ENCODE data around the gene C3orf22. TPM values are rescaled to one million over a fixed set of nuclear protein-coding genes. Genes with fewer than 3 reads are reported as not detected.

Gene C3orf22
- total and polyA plus RNA-seq, 2 experiments from 2014 or later, result not detected

- no peak for DNase-seq
- H3K79me2 ChIP-seq (ENCODE audit: insufficient read depth), result no peaks in the 10 kb centered on the region
- no peak for TF ChIP-seq EZH2 (IDR thresholded peaks at IDR 0.05; ENCODE audit: insufficient read depth, poor library complexity, severe bottlenecking)
- TF ChIP-seq EZH2phosphoT487 (IDR thresholded peaks at IDR 0.05; ENCODE audit: insufficient read depth, low read depth), result no peak
- WGBS, 2 experiments (ENCODE audit: low coverage in 1 of 2, low lambda C conversion rate in 2 of 2, missing lambda C conversion rate in 2 of 2), result 75 to 86% methylated on average over 7 of the region's 7 CpGs
- H3K36me3 ChIP-seq (ENCODE audit: low read depth), result no peaks in the 10 kb centered on the region
- H3K27me3 ChIP-seq (replicated peaks; ENCODE audit: insufficient read depth), result peaks cover 4% of the 10 kb centered on the region; the same call in 1 of the 2 replicates
- H3K27ac ChIP-seq, result no peak overlapping the region
- no peaks in the 10 kb centered on the region for H3K4me1 ChIP-seq (ENCODE audit: insufficient read depth)
- H2AFZ ChIP-seq, result no peak overlapping the region
- no peaks in the 10 kb centered on the region for H3F3A ChIP-seq (ENCODE audit: insufficient read depth)
- H3K9ac ChIP-seq, result no peak overlapping the region
- no peaks in the 10 kb centered on the region for H3K9me2 ChIP-seq (ENCODE audit: insufficient read depth)
- no peaks in the 10 kb centered on the region for H4K20me1 ChIP-seq (ENCODE audit: insufficient read depth)
- H3K4me3 ChIP-seq, result no peak overlapping the region
- no peak overlapping the region for H3K4me2 ChIP-seq (ENCODE audit: unreplicated experiment)
- in situ Hi-C loops (cut with MboI), result no loop called here
- no peaks in the 10 kb centered on the region for H3K9me3 ChIP-seq (ENCODE audit: low read depth)
Measured at GRCh38 chr3:126571078-126571477, 12.3 kb upstream of the C3orf22 start.

- 67% methylated on average over 6 of the region's 6 CpGs for WGBS, 2 experiments (ENCODE audit: low coverage in 1 of 2, low lambda C conversion rate in 2 of 2, missing lambda C conversion rate in 2 of 2)
Measured at GRCh38 chr3:126570103-126570541, 11.4 kb upstream of the C3orf22 start.

DNA sequence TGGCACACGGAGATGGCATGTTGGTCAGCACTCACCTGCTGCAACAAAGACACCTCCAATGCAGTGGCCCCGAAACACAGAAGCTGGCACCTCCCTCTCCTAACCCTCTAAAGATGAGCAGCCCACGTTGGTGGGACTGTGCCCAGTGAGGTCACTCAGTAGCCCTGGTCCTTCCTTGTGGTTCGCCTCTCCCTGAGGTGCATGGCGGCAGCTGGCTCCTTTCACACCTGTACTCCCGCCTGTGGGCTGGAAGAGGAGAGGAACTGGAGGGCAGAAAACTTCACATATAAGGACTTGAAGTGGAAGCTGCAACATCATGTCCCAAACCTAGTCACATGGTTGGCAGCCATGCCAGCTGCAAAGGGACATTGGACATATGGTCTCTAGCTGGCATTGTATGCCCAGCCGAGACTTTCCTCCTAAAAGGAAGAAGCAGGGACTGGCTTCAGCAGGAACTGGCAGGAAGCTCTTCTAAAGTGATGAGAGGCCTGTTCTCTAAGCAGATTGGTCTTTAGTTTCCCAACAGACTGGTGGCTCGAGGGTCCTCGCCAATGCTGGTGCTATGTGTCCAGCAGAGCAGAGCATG lies 10.8 kb upstream of the C3orf22 start:
- no peak overlapping the region for H3K9ac ChIP-seq
- H2AFZ ChIP-seq, result no peak overlapping the region
- no peaks in the 10 kb centered on the region for H3F3A ChIP-seq (ENCODE audit: insufficient read depth)
- no peak for DNase-seq
- no peak overlapping the region for H3K4me3 ChIP-seq
- no peaks in the 10 kb centered on the region for H3K4me1 ChIP-seq (ENCODE audit: insufficient read depth)
- H3K36me3 ChIP-seq (ENCODE audit: low read depth), result no peaks in the 10 kb centered on the region
- in situ Hi-C loops (cut with MboI), result no loop called here
- TF ChIP-seq EZH2phosphoT487 (IDR thresholded peaks at IDR 0.05; ENCODE audit: insufficient read depth, low read depth) (no peak), EZH2 (IDR thresholded peaks at IDR 0.05; ENCODE audit: insufficient read depth, poor library complexity, severe bottlenecking) (no peak)
- no peak overlapping the region for H3K4me2 ChIP-seq (ENCODE audit: unreplicated experiment)
- H3K9me3 ChIP-seq (ENCODE audit: low read depth), result no peaks in the 10 kb centered on the region
- H3K27me3 ChIP-seq (replicated peaks; ENCODE audit: insufficient read depth), result peaks cover 4% of the 10 kb centered on the region; the same call in 1 of the 2 replicates
- 73 to 75% methylated on average over 9 of the region's 9 CpGs for WGBS, 2 experiments (ENCODE audit: low coverage in 1 of 2, low lambda C conversion rate in 2 of 2, missing lambda C conversion rate in 2 of 2)
- no peak overlapping the region for H3K27ac ChIP-seq
- no peaks in the 10 kb centered on the region for H3K79me2 ChIP-seq (ENCODE audit: insufficient read depth)
- no peaks in the 10 kb centered on the region for H3K9me2 ChIP-seq (ENCODE audit: insufficient read depth)
- no peaks in the 10 kb centered on the region for H4K20me1 ChIP-seq (ENCODE audit: insufficient read depth)

More at GRCh38 chr3:126570103-126570541, 11.4 kb upstream of the C3orf22 start:
- TF ChIP-seq EZH2phosphoT487 (IDR thresholded peaks at IDR 0.05; ENCODE audit: insufficient read depth, low read depth), result no peak
- Histone ChIP-seq H3K79me2 (ENCODE audit: insufficient read depth) (no peaks in the 10 kb centered on the region), H3K9me3 (ENCODE audit: low read depth) (no peaks in the 10 kb centered on the region), H3K4me1 (ENCODE audit: insufficient read depth) (no peaks in the 10 kb centered on the region), H3K36me3 (ENCODE audit: low read depth) (no peaks in the 10 kb centered on the region), H4K20me1 (ENCODE audit: insufficient read depth) (no peaks in the 10 kb centered on the region), H3K4me3 (no peak overlapping the region), H3K27me3 (replicated peaks; ENCODE audit: insufficient read depth) (peaks cover 4% of the 10 kb centered on the region; the same call in 1 of the 2 replicates), H3K27ac (no peak overlapping the region), H3K9ac (no peak overlapping the region), H2AFZ (no peak overlapping the region), H3K4me2 (ENCODE audit: unreplicated experiment) (no peak overlapping the region), H3K9me2 (ENCODE audit: insufficient read depth) (no peaks in the 10 kb centered on the region), H3F3A (ENCODE audit: insufficient read depth) (no peaks in the 10 kb centered on the region)
- in situ Hi-C loops (cut with MboI), result no loop called here
- peak; percentile 7 for DNase-seq

- in situ Hi-C loops (cut with MboI), result no loop called here
- H3K27ac ChIP-seq, result no peak overlapping the region
- 29 to 34% methylated on average over 3 of the region's 3 CpGs for WGBS, 2 experiments (ENCODE audit: low coverage in 1 of 2, low lambda C conversion rate in 2 of 2, missing lambda C conversion rate in 2 of 2)
- no peaks in the 10 kb centered on the region for H3K9me3 ChIP-seq (ENCODE audit: low read depth)
- H4K20me1 ChIP-seq (ENCODE audit: insufficient read depth), result no peaks in the 10 kb centered on the region
- TF ChIP-seq EZH2 (IDR thresholded peaks at IDR 0.05; ENCODE audit: insufficient read depth, poor library complexity, severe bottlenecking) (no peak), EZH2phosphoT487 (IDR thresholded peaks at IDR 0.05; ENCODE audit: insufficient read depth, low read depth) (no peak)
- no peaks in the 10 kb centered on the region for H3K4me1 ChIP-seq (ENCODE audit: insufficient read depth)
- H3K27me3 ChIP-seq (replicated peaks; ENCODE audit: insufficient read depth), result peaks cover 4% of the 10 kb centered on the region; the same call in 1 of the 2 replicates
- H3K9me2 ChIP-seq (ENCODE audit: insufficient read depth), result no peaks in the 10 kb centered on the region
- H3K4me2 ChIP-seq (ENCODE audit: unreplicated experiment), result no peak overlapping the region
- no peaks in the 10 kb centered on the region for H3K36me3 ChIP-seq (ENCODE audit: low read depth)
- no peak overlapping the region for H3K9ac ChIP-seq
- H3F3A ChIP-seq (ENCODE audit: insufficient read depth), result no peaks in the 10 kb centered on the region
- H2AFZ ChIP-seq, result no peak overlapping the region
- no peak overlapping the region for H3K4me3 ChIP-seq
- no peak for DNase-seq
- H3K79me2 ChIP-seq (ENCODE audit: insufficient read depth), result no peaks in the 10 kb centered on the region
Measured at GRCh38 chr3:126568776-126569342, 10.1 kb upstream of the C3orf22 start.
